ENCODE results near the gene VSNL1.
"Not testable (repeated sequence)": the region's sequence is repeated elsewhere in the genome, so short reads cannot be mapped to it uniquely, and the experiment has no call there.

VSNL1 gene

GRCh38 chr2:17543131-17543660 lies 2.7 kb downstream of the VSNL1 start:
- DNase-seq, result no peak

- no peak for DNase-seq
These were observed 3.4 kb downstream of the VSNL1 start for GRCh38 chr2:17543848-17544247.

- no peak for DNase-seq
These were observed 3.8 kb downstream of the VSNL1 start for GRCh38 chr2:17544256-17544655.

GRCh38 chr2:17545680-17546613 lies 5.5 kb downstream of the VSNL1 start:
- no peak for DNase-seq

- DNase-seq, result no peak
These were observed 6.7 kb downstream of the VSNL1 start for GRCh38 chr2:17547237-17547636.

GRCh38 chr2:17547737-17548136 lies 7.2 kb downstream of the VSNL1 start:
- DNase-seq, result no peak

- DNase-seq, result no peak
These were observed 10.4 kb downstream of the VSNL1 start for GRCh38 chr2:17550907-17551306.

- no peak for DNase-seq
These were observed 14.7 kb downstream of the VSNL1 start for GRCh38 chr2:17555150-17555549.

- no peak for DNase-seq
These were observed 17.1 kb downstream of the VSNL1 start for GRCh38 chr2:17557596-17557995.

- no peak for DNase-seq
These were observed 17.6 kb downstream of the VSNL1 start for GRCh38 chr2:17558053-17558452.

- DNase-seq, result no peak
These were observed 18.4 kb downstream of the VSNL1 start for GRCh38 chr2:17558878-17559277.

GRCh38 chr2:17565726-17566125 lies 25.2 kb downstream of the VSNL1 start:
- DNase-seq, result not testable (repeated sequence)

GRCh38 chr2:17571681-17572080 lies 31.2 kb downstream of the VSNL1 start:
- DNase-seq, result no peak

GRCh38 chr2:17573085-17573803 lies 32.7 kb downstream of the VSNL1 start:
- no peak for DNase-seq

GRCh38 chr2:17573804-17574175 lies 33.3 kb downstream of the VSNL1 start:
- DNase-seq, result no peak

GRCh38 chr2:17574406-17575073 lies 34.0 kb downstream of the VSNL1 start:
- DNase-seq, result no peak

- no peak for DNase-seq
These were observed 36.3 kb downstream of the VSNL1 start for GRCh38 chr2:17576802-17577201.

GRCh38 chr2:17578466-17578928 lies 38.0 kb downstream of the VSNL1 start:
- DNase-seq, result no peak

- no peak for DNase-seq
These were observed 39.3 kb downstream of the VSNL1 start for GRCh38 chr2:17579605-17580318.

GRCh38 chr2:17580319-17580715 lies 39.8 kb downstream of the VSNL1 start:
- no peak for DNase-seq

- DNase-seq, result no peak
These were observed 41.3 kb downstream of the VSNL1 start for GRCh38 chr2:17581831-17582230.

GRCh38 chr2:17583166-17583565 lies 42.7 kb downstream of the VSNL1 start:
- DNase-seq, result no peak

Data from effector CD8-positive, alpha-beta T cell (primary cell).